NCI-H446 (cell line): Measurements from ENCODE around the gene PRSS53.
A peak's percentile ranks its signal among the peaks of the same experiment; 100 is the strongest.
"Not testable (repeated sequence)": the region's sequence is repeated elsewhere in the genome, so short reads cannot be mapped to it uniquely, and the experiment has no call there.

Source experiments
- DNase-seq, 2 experiments: peaks; one replicate each; lab custom pipeline; 2025; lab: John Stamatoyannopoulos, UW

The PRSS53 gene

GRCh38 chr16:31088459-31089183 is at the start of gene PRSS53:
TSS of gene PRSS53 (minus strand) at chr16:31088943. CDS start at chr16:31088809, 134 bp downstream.
- no peak for DNase-seq

- not testable (repeated sequence) for DNase-seq
These were observed 48.2 kb upstream of the PRSS53 start for GRCh38 chr16:31136822-31137499.

- DNase-seq = no peak
These were observed 47.5 kb upstream of the PRSS53 start for GRCh38 chr16:31136287-31136662.

GRCh38 chr16:31135535-31136286 is 47.0 kb upstream of the PRSS53 start, which contains the start of gene PRSS8:
TSS of gene PRSS8 (minus strand) at chr16:31135727. CDS start at chr16:31135498, 229 bp downstream.
- no peak for DNase-seq

- peak in 1 of 2 experiments; percentile 17 for DNase-seq
These were observed 46.1 kb upstream of the PRSS53 start for GRCh38 chr16:31134625-31135534.

- no peak for DNase-seq
These were observed 45.4 kb upstream of the PRSS53 start for GRCh38 chr16:31134091-31134571.

GRCh38 chr16:31133046-31133501 is 44.3 kb upstream of the PRSS53 start:
- no peak for DNase-seq

GRCh38 chr16:31132303-31132979 is 43.7 kb upstream of the PRSS53 start:
- no peak for DNase-seq

GRCh38 chr16:31131841-31132271 is 43.1 kb upstream of the PRSS53 start:
- DNase-seq = no peak

- DNase-seq = no peak
These were observed 42.7 kb upstream of the PRSS53 start for GRCh38 chr16:31131416-31131815.

- DNase-seq = no peak
These were observed 42.2 kb upstream of the PRSS53 start for GRCh38 chr16:31130899-31131298.

GRCh38 chr16:31130336-31130891 is 41.7 kb upstream of the PRSS53 start:
- no peak for DNase-seq

GRCh38 chr16:31129568-31130335 is 41.0 kb upstream of the PRSS53 start:
- DNase-seq = no peak

- DNase-seq = no peak
These were observed 40.2 kb upstream of the PRSS53 start for GRCh38 chr16:31128711-31129567.

- no peak for DNase-seq
These were observed 38.4 kb upstream of the PRSS53 start for GRCh38 chr16:31127182-31127581.

- no peak for DNase-seq
These were observed 37.1 kb upstream of the PRSS53 start for GRCh38 chr16:31125844-31126243.

- DNase-seq = no peak
These were observed 31.4 kb upstream of the PRSS53 start for GRCh38 chr16:31120129-31120528.
